Stimulated activated CD8-positive, alpha-beta memory T cell treated with anti-CD3 and anti-CD28 coated beads, Interleukin-15, amount 100 ng/mL, for 24 hours (primary cell): ENCODE data around the gene CRYGD.
"Not testable (repeated sequence)": the region's sequence is repeated elsewhere in the genome, so short reads cannot be mapped to it uniquely, and the experiment has no call there.

Experiments used
- DNase-seq: peaks from one replicate; pipeline ENCODE4 v3.0.0-alpha.2; 2020; ENCODE audit warnings: low read depth

CRYGD gene

DNA sequence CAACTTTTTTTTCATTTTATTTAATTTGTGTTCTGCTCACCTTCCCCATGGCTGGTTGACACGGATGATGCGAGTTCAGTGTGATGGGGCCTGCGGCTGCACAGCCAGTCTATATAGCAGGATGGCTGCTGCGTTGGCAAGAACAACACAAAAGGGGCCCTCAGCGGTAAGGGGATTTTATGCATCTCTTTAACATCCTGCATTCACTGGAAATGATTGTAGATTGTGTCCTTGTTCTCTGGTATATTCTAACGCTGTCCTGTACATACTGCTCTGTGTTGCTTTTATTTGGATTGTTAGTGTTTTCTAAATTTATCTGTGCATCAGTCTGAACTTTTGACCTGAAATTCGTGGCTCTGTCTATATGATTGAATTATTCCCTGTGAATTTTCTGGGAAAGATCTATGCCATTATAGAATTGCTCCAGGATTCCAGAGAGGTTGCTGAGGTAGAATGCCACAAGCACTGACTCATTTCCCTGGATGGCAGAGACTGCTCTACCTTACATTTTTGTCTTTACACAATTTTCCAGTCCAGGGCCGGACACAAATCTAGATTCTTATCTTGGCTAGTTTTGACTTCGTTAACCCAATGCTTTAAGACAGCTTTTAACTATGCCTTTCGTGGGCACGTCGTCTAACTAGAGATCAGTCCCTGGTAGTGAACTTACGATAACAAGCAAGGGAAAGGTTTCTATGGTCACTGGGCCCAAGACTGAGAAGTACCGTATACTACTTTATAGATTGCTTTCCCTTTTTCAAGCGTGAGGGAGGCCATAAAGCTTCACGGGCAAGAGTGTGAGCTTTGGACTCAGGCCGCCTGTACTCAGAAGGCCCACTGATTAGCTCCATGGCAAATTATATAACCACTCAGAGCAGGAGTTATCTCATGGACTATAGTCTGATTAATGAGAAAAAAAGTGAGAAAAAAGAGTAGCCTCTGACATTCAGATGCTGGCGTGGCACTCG lies 5.7 kb upstream of the CRYGD start, which contains the start of gene CRYGC:
Gene CRYGC (minus strand): TSS at position 85 of the 968 bp plus-strand sequence. CDS start 36 bp downstream, at position 49.
- DNase-seq, result no peak

DNA sequence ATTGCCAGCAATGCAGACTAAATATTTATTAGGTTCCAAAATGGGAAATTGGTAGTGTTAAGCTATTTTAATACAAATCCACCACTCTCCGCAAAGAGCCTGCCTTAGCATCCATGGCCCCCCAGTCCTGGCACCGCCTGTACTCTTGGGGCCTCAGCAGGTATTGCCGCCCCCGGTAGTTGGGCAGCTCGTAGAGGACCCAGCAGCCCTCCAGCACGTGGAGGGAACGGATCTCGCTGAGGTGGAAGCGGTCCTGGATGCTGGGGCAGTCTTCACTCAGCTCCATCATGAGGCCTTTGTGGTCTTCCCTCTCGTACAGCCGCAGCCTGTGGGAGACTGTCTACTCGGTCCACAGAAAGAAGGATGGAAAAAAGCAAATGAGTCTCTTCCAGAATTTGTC lies 3.8 kb upstream of the CRYGD start:
- DNase-seq, result no peak

DNA sequence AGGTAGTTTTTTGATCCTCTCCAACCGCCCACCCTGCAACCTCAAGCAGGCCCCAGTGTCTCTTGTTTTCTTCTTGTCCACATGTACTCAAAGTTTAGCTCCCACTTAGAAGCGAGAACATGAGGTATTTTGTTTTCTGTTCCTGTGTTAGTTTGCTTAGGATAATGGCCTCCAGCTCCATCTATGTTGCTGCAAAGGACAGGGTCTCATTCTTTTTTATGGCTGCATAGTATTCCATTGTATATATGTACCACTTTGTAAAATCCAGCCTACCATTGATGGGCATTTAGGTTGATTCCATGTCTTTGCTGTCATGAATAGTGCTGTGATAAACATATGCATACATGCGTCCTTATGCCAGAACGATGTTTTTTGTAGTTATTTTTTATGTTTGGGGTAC lies 2.8 kb upstream of the CRYGD start:
- DNase-seq, result no peak

DNA sequence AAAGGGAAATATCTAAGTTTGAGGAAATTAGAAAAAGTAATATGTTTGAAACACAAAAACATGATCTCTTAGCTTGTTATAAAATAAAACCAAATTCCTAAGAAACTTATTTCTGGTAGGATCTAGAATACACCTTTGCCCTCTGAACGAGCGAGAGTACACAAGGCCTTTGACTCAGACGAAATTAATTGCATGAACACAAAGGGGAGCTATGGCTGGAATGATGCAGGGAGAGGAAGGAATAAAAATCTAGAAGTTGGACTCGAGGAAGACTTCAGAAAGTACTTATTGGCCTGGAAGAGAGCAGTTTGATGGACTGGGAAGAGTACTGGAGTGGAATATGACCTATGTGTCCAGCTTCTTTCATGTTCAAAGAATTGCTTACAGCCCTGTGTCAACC lies 927 bp upstream of the CRYGD start:
- DNase-seq, result no peak

DNA sequence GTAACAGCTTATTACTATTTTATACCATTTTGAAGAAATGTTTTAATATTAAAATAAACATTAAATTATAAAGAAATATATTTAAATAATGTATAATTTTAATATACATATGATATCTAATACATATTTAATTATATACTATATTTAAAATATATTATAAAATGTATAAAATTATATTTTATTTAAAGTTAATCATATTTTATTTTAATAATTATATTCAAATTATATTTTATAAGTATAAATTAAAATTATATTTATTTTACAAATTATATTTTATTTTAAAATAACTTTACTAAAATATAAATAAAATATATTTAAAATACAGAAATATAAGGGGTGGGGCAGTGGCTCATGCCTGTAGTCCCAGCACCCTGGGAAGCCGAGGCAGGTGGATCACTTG lies 2.1 kb downstream of the CRYGD start:
- no peak for DNase-seq

DNA sequence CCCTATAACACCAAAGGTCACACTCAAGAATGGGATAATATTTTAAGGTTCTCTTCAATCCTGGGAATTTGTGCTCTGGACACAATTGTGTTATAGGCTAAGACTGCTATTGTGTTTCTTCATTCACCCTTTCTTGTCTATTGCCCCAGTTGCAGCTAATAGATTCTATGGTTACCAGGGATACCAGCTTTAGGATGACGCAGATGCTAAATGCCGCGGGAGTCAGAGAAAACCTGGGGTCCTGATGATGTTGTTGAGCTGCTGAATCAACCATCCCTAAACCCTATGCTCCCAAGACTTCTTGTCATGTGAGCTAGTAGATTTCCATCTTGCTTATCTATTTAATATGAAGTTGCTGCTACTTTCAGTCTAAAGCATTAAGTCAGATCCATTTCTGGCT lies 5.4 kb downstream of the CRYGD start:
- no peak for DNase-seq

DNA sequence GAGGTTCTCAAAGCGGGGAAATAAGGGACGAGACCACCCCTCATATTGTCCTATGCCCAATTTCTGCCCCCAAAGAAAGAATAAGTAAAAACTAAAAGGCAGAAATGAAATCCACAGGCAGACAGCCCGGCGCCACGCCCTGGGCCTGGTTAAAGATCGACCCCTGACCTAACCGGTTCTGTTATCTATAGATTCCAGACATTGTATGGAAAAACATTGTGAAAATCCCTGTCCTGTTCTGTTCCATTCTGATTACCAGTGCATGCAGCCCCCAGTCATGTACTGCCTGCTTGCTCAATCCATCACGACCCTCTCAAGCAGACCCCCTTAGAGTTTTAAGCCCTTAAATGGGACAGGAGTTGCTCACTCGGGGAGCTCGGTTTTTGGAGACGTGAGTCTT lies 6.9 kb downstream of the CRYGD start:
- not testable (repeated sequence) for DNase-seq

DNA sequence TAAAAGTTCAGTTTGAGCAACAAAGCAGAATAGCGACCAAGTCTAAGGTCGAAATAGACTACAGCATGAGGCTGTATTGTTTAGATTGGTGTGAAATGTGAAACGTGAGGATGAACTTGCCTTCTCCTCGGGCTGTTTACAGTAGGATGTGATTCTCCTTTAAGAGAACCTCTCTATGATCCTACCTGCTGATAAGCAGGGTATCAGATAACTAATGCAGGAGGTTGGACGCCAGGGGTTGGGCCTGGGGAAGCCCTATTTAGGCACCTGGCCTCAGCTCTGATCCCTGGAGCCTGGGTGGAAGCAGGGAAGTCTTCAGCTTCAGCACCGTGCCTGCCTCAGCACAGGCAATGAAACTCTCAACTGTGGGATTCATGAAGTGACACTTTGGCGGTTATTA lies 11.4 kb downstream of the CRYGD start:
- DNase-seq, result no peak

DNA sequence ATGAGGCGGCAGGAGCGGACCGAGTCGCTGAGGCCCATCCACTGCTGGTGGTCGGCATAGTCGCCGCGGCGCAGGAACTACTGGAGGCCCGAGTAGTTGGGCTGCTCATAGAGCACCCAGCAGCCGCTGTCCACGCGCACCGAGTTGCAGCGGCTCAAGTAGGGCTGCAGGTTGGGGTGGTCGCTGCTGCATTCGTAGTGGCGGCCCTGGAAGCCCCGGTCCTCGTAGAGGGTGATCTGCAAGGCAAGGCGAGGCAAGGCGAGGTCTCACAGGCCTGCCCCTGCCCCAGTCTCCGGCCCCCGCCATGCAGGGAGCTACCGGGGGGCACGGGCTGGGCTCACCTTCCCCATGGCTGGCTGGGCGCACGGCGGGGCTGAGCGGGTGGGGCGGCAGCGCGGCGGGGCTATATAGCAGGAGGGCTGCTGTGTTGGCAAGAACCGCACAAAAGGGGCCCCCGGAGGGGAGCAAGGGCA lies 12.0 kb downstream of the CRYGD start:
- DNase-seq, result not testable (repeated sequence)

DNA sequence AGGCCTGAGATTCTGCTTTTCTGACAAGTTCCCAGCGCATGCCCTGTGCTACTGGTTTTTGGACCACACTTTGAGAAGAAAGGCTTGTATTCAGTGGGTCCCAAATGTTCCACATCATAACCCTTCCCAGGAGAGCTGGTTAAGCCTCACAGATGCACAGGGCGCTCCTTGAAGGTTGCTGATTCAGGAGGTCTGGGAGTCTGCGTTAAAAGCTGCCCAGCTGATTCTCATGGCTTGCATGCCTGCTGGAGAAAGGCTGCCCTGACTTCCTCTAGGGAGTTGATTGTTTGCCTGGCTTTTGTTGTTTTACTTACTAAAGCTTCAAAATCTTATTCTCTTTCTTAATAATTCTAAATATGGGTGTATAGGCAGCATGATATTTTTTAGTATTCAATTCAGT lies 20.7 kb downstream of the CRYGD start:
- DNase-seq, result no peak

DNA sequence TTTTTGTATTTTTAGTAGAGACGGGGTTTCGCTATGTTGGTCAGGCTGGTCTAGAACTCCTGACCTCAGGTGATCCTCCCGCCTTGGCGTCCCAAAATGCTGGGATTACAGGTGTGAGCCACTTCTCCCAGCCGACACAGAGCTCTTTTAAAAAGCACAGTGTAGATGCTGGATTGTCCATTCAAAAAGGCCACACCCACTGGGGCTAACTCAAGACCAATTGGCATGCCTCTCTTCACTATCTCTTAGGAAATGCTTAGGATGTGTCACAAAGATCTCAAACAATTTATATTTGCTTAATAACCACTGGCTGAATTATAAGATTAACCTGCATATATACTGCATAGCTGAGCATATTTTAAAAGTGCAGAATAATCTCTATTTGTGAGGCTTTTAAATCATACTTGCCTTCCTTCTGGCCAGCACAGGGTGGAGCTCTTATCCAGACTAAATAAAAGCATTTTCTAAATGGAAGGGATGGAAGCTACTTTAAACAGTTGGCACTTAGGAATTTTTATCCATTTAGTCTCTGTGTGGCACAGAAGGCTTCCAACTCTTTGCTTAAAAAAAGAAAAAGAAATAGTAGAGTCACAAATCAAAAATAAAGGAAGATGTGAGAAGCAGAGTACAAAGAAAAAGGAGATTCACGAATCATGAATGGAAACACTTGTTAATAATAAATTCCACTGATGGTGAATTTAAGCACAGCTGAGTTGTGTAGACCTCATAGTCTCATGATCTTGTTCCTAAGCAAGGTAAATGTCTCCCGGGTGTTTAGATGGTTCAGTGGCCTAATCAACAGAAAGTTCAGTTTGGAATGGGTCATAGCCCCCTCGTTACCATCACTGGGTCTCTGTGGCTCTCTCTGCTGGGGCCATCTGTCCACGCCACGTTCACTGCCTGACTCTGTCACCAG lies 22.4 kb downstream of the CRYGD start:
- no peak for DNase-seq

DNA sequence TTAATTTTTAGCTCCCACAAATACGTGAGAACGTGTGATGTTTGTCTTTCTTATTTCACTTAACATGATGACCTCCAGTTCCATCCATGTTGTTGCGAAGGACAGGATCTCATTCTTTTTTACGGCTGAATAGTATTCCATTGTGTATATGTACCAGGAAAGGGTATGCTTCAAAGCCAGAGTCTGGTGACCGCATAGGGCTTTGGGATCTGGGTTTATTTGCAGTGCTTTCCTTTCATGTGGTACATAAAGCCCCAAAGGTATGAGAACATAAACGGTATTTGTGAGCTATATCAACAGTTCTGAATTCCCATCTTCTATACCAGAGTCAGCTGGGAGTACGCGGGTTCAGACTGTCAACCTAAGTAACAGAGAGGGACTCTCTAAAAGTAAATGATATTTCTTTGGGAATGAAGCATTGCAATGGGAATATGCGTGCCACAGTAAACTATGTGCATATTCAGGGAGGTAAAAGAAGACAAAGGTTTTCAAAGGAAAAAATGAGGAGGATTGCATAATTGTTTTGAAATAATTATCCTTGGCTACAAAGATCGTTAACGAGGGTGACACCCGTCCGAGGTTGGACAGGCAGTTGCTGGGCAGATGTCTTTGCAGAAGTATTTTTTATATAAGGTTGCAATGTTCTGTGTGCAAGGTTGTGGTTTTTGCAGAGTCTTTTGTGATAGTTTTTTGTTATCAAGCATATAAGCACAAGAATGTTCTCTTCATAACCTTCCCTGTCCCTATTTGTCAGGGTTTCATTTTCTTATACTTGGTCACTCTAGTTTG lies 24.4 kb downstream of the CRYGD start:
- DNase-seq, result no peak

DNA sequence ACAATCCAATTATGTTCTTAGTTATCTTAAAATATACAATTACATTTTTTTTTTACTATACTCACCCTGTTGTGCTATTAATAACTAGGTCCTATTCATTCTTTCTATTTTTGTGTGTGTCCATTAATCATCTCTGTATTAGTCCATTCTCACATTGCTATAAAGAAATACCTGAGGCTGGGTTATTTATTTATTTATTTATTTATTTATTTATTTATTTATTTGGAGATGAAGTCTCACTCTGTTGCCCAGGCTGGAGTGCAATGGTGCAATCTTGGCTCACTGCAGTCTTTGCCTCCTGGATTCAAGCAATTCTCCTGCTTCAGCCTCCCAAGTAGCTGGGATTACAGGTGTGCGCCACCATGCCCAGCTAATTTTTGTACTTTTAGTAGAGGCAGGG lies 25.6 kb downstream of the CRYGD start:
- DNase-seq, result not testable (repeated sequence)

DNA sequence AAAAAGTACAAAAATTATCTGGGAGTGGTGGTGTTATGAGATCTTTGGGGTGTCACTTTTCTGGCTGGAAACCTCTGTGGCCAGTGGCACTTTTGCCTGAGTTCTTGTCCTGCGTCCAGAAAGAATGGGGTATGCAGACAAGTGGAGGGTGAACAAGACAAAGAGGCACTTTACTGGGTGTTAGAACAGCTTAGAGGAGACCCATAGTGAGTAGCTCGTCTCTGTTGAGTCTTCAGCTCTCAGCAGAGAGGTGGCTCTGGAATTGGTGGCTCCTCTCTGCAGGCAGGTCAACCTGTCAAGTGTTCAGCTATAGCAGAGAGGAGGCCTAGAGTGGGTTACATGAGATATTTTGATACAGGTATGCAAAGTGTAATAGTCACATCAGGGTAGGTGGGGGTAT lies 26.1 kb downstream of the CRYGD start:
- DNase-seq, result no peak

DNA sequence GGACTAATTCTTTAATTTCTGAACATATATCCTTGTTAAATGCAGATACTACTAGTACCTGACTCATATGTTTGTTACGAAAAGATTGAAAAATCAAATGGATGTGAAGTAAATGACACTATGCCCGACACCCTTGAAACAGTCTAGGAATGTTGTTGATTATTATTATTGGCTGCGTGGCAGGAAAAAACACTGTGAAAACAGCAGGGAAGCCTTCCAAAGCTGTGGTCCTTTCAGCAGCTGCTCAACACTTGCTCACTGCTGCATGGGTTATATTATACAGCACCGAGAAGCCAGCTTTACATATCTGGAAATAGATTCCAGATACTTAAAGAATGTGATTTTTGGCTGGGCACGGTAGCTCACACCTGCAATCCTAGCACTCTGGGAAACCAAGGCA lies 26.5 kb downstream of the CRYGD start:
- no peak for DNase-seq

DNA sequence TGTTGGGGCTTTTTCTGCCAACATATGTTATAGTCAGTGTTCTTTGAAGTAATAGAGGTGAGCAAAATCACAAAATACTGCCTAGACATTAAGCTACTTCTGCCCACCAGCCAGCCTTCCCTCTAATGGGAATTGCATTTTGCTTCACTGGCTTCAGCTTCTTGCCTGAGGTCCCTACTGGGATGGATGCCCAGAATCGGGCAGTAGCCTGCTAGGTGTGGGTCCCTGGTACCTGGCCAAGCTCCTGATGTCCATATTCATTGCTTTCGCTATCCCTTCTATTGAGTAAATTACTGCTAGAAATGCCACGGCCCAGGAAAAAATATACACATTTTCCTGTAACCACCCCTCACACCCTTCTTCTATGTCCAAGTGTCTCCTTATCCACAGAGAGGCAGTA lies 27.0 kb downstream of the CRYGD start:
- DNase-seq, result no peak

DNA sequence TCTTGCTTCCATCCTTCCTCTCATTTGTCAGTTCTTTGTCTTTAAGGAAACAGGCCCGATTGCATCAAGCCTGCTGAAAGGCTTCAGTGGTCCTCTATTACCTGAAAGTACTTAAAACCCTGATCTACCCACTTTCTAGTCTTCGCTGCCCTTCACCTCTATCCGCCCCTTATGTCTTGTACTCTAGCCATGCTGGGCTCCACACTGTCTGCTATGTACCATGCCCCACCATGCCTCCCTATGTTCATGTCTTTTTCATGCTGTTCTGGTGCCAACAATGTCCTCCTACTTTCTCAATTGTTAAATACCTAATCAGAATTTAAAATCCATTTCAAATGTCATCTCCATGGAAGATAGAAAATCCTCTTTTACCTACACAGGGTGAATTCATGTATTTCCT lies 28.2 kb downstream of the CRYGD start:
- DNase-seq, result no peak

DNA sequence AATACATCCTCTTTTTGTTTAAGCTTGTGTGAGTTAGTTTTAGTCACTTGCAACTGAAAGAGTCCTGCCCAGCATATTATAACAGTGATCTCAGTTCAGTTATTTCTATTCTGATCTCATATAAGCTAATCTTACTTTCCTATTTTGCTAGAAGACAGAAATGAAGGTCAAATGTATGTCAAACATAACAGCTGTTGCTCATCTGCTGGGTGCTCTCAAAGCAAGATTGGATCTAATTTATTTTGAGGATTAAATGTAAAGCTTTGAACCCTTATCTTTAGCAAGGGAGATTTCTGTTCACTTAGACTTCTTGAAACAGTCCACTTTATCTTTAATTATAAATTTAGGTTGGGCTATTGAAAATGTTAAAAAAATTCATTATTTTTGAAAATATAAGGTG lies 31.2 kb downstream of the CRYGD start:
- no peak for DNase-seq

DNA sequence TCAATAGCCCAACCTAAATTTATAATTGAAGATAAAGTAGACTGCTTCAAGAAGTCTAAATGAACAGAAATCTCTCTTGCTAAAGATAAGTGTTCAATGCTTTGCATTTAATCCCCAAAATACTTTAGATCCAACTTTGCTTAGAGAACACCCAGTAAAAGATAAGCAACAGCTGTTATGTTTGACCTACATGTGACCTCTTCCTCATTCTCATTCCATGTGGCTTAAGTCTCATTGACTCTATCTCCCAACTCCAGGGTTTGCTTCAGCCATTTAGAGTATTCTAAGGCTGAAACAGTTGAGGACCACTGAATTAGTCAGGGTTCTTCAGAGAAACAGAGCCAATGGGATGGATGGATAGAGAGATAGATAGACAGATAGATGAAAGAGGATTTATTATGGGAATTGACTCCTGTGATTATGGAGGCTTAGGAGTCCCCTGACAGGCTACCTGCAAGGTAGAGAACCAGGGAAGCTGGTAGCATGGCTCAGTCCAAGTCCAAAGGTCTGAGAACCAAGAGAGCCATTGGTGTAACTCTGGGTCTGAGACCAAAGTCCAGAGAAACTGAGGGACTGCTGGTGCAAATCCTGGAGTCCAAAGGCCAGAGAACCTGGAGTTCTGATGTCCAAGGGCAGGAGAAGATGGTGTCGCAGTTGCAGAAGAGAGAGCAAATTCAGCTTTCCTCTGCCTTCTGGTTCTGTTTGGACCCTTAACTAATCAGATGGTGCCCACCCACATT lies 32.1 kb downstream of the CRYGD start:
- no peak for DNase-seq

DNA sequence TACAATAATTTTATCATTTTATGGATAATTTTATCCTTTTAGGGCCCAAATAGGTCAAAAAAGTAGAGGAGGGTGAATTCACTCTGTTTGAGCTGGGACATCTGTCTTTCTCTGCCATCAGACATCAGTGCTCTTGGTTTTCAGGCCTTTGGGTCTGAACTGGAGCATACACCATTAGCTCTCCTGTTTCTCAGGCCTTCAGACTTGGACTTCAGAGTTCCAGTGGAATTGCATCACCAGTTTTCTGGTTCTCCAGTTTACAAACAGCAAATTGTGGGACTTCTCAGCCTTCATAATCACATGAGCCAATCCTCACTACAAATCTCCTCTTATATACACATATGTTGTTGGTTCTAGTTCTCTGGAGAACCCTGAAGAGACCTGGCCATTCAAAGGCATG lies 33.9 kb downstream of the CRYGD start:
- DNase-seq, result no peak

DNA sequence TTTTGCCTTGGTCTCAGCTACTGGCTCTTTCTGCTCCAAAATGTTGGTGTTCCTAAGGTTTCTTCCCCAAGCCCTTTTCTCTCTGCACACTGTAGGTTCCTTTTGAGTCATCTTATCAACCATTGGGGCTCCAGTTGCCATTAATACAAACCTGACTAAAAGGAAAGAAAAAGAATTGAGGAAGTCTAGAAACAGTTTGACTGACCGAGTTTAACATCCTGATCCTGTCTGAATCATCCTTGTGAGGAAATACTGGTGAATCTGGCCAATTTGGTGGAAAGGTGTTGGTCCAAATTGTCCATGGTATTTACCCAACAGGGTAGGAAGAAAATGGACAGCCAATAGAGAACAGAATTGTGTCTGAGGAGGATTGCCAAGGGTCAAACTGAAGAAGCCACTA lies 38.3 kb downstream of the CRYGD start:
- DNase-seq, result no peak
